ENCODE results near the gene UROS.
A peak's percentile ranks its signal among the peaks of the same experiment; 100 is the strongest.

The UROS gene

DNA sequence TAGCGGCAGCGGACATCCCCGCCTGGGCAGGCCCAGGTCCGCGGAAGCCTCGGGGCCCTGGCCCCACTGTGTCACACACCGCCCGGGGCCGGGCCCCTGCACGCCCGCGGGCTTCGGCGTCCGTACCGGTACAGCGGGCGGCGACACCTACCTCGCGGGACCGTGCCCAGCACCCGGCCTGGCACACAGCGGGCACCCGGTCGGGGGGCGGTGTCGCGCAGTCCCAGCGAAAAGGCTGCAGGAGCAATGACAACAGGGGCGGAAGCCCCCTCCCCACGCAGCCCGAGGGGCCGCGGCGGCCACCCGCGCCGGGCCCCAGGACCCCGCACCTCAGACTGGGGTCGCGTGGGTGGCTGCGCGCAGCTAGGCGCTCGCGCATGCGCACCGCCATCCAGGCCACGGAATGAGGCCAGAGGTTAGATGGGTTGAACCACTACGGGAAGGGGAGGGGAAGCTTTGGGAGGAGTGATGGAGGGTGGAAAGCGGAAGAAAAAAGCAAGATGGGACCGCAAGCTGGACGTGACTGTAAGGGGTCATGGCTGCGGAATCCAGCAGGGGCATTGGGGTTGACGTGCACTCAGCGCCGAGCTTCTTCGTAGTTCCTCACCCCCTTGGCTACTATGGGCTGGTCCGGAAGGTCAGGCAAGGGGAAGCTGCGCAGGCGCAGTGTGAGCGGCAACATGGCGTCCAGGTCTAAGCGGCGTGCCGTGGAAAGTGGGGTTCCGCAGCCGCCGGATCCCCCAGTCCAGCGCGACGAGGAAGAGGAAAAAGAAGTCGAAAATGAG, at the start of gene UROS, which contains the start of gene BCCIP:
Gene UROS (minus strand): TSS at position 381 of the 785 bp plus-strand sequence. CDS start 6,759 bp downstream, outside the sequence.
Gene BCCIP (plus strand): TSS at position 669 of the 785 bp plus-strand sequence. CDS start 12 bp downstream, at position 681.
- peak; percentile 87 for DNase-seq

DNA sequence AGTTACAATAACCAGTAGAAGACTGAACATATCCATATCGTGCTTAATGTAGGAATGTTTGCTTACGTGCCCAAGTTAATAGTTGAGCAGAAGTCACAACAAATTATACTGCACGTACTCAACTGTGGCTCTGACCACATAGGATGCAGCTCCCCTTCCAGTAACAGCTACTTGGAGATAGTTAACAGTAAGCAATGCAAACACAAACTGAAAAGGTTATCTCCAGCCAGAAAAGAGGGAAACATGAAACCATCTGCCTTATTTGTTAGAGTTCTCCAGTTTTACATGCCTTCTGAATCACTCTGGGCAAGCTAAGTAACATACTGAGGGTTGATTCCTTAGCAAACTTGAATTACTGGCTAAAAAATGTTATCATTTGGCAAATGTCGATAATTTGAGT, 48.3 kb upstream of the UROS start:
- DNase-seq, result no peak

GRCh38 chr10:125868372-125868975, 45.4 kb upstream of the UROS start:
- no peak for DNase-seq

DNA sequence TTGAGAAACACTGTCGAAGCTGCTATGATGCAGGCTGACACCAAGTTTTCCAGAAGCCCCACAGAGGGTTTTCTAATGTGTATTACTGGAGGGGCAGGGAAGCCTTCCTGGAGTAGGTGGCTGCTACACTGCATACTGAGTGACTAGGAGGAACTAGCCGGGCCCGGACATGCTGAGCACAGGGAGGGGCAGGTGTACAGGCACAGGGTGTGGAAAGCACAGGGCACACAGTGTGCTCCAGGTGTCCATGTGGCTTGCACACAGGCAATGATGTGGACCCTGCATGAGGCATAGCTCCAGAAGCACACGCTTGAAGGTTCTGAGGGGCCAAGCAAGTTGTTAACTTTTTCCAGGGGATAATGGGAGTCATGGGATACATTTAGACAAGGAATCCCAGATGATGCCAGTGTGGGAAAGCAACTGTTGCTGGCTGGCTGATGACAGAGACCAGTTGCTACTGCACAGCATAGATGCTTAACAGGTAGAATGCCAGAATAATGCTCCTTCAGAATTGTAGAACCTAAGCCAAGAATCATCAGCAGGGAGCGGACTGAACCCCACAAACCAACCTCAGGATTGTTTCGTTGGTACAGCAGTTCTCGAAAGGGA, 43.5 kb upstream of the UROS start:
- no peak for DNase-seq

DNA sequence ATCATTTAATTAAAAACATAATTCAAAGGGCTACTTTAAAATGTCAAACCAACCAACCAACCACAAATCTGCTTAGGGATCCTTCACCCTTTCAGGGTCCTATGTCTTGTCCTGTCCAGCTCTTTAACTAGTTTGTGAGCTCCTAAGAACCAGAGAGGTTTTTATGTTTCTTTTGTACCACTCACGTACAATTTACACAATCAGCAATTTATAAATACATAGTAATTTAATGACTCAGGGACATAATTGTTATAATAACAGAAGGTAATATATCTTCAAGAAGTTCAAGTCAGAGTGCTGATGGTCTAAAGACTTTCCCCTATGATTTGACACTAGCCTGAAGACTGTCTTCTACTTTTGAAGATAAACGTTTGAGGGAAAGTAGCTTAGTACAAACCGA, 42.1 kb upstream of the UROS start:
- DNase-seq, result no peak

DNA sequence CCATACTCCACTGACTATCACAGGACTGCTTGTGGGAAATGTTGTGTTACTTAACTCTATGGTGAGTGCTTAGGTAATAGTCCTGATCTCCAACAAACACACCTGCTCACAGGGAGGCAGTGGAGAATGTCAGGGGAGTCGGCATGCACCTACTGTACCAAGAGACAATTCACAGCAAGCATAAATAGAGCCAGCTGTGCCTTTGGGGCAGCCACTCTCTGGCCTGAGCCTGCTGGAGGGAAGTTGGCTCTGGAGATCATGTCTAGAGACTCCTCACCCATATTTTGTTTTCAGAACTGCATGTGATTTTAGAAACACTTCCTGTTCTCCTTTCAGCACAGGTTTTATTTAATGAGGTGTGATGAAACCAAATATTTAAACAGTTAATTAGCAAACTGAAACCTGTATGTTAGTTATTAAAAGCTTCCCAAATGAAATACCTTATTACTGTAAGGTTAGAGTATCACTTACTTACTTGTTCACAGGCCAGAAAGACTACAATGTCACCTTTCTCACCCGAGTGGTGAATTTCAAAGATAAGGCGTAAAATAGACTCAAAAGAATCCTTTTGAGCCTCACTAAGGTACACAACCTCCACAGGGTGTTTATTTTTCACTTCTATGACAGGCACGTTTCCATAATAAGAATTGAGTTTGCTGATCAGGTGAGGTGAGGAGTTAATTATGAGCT, 36.2 kb upstream of the UROS start:
- DNase-seq, result no peak

DNA sequence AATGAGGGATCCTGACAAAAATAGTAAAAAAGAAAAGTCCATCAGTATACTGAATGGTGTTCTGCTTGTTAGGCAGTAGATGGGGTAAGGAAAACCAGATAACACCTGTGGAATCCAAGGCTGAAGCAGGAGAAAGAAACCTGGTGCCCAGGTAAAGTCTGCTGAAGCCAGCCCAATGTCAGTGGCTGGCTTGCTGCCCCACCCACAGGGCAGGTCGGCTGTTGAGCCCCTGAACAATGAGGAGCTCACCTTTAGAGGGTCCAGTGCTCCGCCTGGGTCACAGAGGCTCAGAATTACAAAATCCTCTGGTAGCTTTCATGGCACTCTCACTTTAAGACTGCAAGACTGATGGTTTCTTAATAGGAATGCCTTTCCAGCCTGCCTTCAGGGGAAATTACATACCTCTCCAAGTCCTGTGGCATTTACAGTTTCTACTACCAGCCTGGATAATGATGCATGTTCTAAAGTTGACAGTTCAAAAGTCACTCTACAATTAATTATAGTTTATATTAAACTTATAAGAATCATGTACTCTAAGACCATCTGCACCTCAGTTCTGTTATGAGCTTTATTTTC, 34.2 kb upstream of the UROS start:
- DNase-seq, result no peak

GRCh38 chr10:125852487-125852886, 29.4 kb upstream of the UROS start:
- no peak for DNase-seq

- no peak for DNase-seq
Measured at GRCh38 chr10:125850766-125851731, 28.0 kb upstream of the UROS start.

- DNase-seq, result no peak
Measured at GRCh38 chr10:125849448-125849847, 26.4 kb upstream of the UROS start.

DNA sequence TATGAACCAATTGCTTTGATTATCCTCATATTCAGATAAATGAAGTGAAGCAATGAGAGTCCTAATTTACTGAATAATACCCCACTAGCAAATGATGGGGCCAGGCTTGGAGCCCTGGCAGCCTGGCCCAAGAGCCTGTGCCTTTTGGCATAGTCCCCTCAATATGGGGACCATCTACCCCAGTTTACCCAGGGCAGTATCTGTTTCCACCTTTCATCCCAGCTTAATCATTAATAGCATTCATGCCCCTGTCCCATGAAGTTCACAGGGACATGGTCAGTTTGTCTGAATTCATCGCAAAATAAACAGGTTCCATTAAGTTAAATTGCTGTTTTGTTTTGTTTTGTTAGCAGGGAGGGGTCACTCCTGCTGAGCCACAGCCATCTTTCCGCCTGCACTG, 25.8 kb upstream of the UROS start:
- no peak for DNase-seq

DNA sequence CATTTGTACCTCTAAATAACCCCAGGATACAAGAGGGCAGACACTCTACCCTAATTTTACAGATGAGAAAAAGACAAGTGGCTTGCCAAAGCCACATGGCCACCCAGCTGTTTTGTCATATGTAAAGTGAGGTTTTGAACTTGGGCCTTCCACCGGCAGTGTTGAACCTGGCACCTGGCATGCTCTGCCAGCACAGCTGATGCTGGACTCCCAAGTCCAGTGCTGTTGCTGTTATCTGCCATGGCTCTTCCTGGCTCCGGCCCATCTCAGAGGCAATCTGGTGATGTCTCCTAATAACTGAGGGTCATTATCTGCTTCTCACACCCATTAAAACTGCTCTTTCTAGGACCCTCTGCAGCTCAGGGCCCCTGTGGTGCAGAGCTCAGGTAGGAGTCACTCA, 25.3 kb upstream of the UROS start:
- DNase-seq, result no peak

GRCh38 chr10:125846894-125847293, 23.8 kb upstream of the UROS start:
- DNase-seq, result no peak

DNA sequence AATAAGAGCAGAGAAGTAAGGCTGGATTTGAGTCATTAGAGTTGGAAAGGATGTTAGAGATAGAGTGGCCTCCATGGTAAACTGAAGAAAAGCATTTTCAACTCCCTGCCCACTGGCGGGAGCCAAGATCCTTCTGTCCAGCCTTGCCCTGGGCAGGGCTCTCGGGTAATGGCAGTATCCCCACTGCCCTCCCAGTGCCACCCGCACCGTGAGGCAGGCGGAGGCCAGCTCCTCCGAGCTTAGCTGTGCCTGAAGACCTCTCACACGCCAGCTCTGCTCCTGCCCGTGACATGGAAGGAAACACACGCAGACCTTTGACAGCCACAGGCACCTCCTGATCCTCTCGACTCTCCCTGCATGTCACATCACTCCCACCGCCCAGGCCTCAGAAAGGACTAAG, 22.6 kb upstream of the UROS start:
- DNase-seq, result no peak

GRCh38 chr10:125844751-125845221, 21.7 kb upstream of the UROS start:
- no peak for DNase-seq

DNA sequence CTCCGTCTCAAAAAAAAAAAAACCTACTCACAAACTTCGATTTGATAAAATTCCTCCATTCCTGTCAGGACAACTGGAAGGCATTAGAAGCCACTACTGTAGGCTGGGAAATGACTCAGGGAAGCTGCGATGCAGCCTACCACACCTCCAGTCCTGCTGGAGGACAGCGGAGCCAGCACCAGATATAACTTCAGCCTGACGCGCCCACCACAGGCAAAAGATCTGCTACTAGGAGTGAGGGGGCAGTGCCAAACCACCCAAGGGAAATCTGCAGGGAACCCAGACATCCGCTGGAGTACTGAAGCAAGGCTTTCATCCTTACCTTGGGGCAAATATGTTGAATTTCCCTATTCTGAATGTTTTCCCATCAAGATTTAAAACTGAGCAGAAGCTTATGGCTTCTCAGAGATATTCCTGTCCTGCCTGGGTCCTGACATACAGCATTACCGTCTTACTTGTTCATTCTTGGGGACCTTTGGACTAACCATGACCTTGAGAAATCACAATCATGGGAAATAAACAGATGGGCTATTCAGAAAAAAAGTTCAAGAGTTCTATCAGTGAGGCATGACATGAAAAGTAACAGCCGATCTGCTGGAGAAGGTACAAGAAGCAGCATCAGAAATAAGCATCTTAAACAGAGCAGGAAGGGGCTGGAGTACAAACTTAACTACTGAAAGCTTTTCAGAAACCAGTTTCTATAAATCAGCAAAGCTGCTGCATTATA, 20.7 kb upstream of the UROS start:
- no peak for DNase-seq

DNA sequence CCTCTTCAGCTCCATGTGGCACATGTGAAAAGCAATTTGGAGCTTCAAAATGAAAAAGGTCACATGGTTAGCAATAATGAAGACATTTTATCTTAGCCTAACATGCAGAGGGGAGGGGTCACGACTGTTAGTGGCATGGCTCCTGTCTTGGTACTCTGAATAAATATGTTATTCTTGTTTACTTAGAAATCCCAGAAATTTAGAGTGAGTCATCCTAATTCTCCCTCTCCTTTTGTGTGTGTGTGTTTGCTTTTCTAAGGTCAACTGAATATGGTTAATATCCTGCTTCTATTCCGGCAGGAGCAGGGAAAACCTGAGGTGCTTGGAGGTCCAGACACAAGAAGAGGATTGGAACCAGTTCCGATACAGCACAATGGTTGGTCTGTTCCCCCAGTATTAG, 17.9 kb upstream of the UROS start:
- no peak for DNase-seq

DNA sequence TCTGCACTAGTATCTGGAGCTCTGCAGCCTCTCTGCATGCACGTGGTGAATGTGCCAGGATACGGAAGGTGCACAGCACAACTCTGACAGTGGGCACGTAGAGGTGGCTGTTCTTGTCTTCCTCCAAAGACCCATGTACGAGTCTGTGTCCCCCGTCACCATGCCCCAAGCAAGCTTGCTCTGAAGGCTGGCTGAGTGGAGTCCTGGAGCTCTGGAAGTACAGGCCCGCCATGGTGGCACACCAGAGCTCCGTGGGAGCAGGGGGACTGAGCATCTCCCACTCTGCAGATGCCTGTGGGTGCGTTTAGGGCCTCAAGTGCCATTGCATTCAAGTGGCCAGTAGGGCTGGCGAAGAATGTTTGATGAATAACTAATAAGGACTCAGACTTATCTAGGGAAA, 17.3 kb upstream of the UROS start:
- no peak for DNase-seq

GRCh38 chr10:125838802-125839575, 15.9 kb upstream of the UROS start:
- DNase-seq, result no peak

DNA sequence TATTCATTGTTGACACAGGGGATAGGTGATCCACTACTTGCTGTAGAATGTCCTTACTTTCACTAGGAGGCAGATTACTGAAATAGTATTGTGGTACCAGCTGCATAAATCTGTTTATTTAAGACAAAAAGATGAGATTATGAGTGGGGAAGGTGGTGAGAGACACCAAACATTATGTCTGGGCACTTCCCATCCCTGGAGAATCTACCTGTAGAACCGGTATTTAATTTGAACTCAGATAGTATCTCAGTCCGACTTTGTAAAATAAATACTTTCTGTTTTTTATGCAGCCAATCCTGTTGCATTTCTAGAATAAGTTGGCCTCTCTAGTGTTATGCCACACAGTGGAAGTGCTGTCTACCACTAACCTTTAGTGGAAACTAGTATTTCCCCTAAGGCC, 13.7 kb upstream of the UROS start:
- DNase-seq, result no peak
